GM20431 (cell line): ENCODE measurements around the gene CPA5.

Experiments used
- in situ Hi-C: fragments of 300-500 bp; cut with MseI, MboI; formaldehyde crosslinking; loops from one replicate; pipeline ENCODE4 v1.15.0; 2020; ENCODE audit warnings: low sequenced_read_pairs; ENCODE audit not compliant: unreplicated experiment

CPA5 gene

DNA sequence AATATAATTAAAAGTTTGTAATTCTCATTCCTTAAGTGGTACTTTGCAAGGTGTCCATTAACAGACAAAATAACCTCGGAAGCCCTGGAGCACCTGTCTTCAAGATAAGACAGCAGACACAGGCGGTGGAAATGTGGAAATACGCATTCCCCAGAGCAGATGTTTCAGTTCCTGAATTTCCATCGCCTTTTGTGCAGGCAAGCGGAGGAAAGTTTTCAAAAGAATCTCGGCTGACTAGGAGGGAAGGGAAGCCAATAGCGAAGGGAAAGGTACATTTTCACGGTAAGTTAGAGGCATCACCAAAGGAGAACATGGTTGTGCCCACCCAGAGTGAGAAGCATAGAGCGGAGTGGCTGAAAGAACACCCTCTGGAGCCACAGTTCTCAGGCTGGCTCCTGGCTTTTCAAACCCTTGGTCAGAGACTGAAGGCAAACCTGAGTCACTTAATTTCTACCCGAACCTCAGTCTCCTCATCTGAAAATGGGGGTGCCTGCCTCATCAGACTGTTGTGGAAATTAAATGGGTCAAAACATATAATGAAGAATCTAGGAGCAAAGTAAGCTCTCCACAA, 49.3 kb downstream of the CPA5 start:
- in situ Hi-C loops: no loop called here

DNA sequence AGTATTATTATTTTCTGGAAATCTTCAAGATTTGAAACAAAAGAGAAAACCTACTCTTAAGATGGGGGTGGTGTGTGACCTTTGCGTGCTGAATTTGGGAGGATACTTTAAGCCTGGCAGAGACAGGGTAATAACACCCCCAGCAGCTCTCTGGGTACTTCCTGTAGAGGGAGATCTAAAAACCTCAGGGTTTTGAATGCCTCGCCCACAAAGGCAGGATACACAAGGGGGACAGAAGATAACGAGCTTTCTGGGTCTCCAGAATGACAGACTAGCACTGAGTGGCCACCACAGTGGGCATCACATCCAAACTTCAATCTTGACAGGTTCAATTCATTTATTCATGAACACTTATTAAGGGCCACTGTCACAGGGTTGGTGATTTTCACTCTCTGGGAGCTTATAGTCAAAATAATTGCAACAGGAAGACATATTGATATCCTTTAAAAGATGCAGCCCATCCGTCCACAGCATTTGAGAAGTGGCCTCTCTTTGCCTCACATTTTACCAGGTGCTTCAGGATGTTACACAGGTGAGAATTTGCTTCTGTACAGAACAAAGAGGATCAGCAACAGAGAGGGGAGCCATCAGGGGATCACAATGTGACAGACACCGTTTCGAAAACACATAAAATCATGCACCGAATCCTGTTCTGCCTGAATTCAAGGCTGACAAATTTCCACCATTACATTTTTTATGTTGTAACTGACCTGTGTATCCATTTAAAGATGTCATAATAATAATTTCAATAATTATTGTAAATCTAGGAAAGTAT, 50.0 kb downstream of the CPA5 start:
- in situ Hi-C loops: no loop called here

DNA sequence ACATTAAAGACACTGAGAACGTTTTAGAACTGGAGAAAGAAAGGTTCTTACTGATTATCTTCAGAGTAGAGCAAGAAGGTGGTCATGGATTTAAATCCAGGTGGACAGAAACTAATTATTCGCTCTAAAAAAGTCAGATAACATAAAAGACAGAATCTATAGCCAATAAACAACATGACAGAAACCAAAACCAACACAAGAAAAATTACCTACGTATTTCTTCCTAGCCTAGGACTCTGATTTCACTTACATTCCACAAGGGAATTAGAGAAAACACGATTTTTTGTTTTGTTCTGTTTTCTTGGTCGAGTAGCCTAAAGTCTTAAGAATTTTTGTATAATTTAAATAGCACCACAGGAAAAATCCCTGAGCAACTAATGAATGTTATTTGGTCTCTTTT, 50.8 kb downstream of the CPA5 start:
- in situ Hi-C loops: no loop called here

DNA sequence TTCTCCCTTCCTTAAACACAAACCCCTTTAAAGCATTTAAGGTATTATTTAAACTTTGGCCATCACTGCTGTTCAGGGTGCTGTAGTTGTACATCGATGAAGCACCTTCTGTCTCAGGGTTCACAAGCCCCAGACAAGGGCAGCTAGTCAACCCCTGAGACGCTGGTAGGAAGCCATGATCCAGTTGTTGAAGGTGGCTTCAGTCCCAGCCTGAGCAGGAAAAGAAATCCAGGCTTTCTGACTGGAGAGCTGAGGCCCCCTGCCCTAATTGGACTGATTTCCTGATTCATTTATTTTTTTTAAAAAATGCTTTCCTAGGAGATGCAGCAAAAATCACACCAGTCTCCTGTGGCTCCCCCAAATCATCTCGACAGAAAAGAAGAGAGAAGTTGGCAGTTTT, 51.5 kb downstream of the CPA5 start:
- in situ Hi-C loops: no loop called here

DNA sequence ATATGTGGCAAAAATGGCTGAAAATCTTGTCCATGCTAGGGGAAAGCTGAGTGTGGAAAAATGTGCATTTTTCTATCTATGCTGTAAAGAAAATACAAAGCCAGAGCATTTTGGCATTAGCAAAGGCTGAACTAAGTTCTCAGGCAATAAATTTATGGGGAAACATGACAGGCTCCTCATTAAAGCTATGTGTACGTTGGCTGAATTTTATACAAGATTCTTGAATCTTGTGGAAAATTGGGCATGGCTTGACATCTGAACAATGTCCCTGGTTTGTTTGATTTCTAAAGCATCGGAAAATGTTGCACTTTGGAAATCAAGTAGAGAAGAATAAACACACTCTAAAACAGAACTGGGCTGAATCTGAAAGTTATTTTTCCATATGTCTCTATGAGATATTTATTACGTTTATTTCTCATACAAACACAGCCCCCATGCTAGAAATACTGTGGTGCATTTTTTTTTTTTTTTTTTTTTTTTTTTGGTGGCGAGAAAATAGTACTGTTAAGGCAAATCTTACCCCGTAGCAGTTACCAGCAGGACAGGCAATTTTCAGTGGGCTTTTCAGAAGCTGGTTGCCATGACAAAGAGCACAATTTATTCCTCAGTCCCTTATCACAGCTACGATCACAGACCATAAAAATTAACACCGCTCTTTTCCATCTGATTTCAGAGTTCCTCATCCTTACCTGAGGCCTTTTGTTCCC, 52.6 kb downstream of the CPA5 start:
- in situ Hi-C loops: no loop called here

DNA sequence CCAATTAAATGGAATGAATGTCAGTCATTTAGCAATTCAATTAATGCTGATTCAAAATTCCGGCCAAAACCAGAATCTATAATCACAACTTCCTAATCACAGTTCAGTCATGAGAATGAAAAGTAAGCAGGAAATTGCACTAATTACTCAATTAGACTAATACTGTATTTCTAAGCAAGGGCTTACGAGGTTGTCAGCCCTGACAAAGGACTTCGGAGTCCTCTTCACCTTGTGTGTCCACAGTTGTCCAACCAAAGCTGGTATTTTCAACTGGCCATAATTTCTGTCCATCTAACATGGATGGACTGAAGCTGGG, 53.1 kb downstream of the CPA5 start:
- in situ Hi-C loops: no loop called here

DNA sequence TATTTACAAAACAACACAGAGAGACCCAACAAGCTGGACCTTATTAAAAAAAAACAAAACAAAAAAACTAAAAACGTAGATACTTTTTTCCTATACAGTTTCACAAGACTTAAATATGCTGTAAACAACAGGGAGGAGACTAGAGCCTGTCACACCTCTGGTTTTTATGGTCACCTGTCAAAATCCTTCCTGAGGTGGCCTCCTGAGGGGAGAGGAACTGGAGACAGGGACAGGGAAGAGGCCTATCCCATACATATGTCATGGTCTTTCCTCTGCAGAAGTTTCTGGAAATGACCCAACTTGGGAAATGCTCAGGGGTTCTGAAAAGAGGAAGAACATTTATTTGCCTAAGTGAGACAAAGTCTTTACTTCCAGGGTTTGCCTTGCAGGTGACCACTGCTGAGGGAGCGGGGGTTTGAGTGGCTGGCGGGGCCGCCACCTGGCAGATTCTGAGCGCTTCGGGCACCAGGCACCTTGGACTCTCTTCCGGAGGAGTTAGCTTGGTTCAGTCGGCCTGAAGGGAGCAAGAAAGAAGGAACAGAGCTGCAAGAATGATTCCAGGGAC, 54.0 kb downstream of the CPA5 start:
- in situ Hi-C loops: no loop called here

DNA sequence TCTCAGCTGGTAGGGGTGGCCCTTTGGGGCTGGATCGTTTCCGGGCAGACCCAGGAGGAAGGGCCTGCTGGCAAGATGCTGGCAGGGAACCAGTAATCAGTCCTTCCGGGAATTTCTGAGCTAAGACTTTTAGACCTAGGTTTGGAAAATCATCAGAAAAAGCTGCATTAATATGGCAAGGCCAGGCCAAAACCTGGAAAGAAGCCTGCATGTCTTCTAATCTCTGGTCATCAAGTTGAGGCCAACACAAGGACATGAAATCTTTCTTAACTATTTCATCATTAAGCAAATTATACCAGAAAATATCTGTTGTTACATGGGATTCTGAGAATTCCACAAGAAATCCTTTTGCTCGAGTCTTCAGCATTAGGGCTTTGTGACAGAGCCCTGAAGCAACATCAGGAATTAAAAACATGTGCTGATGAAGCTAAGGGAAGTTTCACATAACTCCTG, 55.5 kb downstream of the CPA5 start:
- in situ Hi-C loops: no loop called here

DNA sequence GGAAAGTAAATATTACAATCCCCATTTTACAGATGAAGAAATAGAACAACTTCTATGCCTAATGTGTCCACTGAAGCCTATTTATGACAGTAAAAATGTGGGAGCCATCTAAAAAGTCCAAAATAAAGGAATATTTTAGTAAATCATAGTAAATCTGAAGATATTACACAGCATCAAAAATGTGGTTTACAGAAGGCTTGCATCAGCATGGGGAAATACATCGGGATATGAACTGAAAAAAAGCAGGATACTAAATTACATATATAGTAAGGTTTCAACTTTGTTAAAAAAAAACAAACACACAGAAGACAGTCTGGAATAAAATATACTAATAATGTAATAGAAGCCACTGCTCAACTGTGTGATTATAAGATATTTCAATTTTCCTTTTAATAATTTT, 56.5 kb downstream of the CPA5 start:
- in situ Hi-C loops: no loop called here

DNA sequence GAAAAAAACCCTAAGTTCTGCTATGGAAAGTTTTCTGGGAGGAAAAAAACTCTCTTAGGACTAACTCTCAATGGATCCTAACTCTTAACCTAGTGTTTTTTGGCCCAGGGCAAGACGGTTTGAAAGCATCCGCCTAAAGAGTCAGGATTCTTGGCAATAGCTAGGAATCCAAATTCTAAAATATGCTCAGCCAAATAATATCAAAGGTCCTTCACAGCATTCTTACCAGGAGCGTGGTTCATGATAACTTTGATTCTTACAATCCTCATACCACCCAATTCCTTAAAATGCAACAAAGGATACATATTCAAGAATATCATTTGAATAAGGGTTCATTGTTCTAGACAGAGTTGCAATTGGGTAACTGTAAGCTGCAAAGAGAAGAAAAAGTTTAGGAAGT, 57.0 kb downstream of the CPA5 start:
- in situ Hi-C loops: no loop called here

DNA sequence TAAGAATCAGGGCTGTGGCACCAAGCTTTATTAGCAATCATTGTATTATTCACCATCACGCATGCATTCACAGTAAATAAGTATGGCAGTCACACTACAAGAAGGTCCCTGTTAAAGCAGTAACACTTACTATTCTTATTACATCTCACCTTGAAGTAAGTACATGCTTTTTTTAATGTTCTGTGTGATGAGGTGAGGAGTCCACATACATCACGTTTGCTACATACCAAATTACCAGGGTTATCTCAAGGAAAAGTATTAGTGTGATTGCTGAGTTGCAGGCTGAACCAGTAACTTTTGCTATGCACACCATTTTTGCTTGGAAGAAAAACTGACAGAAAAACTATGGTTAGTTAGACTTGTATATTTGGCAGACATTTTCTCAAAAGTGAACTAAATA, 60.4 kb downstream of the CPA5 start:
- in situ Hi-C loops: no loop called here

DNA sequence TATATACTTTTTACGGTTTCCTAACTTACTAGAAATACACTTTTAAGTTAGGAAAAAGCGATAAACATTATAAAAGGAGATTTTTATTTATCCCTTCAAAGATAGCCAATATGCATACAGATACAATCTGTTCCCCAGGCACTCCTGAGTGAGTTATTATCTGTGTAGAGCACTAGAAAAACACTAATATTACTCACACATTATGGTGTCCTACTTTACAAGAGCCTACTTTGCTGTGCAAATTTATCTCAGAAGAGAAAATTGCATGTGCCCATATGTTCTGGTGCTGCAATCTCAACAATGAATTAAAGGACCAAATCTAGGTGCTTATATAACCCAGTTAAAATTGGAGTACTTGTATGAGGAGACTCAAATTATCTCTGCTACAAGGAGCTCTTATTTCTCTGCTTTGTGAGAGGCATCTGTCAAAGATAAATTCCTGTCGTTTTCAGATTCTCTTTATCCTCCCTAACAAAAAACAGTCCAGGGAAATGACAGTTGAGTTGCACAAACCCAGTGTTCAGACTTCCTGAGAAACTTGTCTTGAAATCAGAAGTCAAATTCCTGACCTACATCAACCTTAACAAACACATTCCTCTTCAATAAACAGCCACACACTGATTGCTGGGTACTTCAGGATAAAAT, 64.6 kb downstream of the CPA5 start:
- in situ Hi-C loops: no loop called here

DNA sequence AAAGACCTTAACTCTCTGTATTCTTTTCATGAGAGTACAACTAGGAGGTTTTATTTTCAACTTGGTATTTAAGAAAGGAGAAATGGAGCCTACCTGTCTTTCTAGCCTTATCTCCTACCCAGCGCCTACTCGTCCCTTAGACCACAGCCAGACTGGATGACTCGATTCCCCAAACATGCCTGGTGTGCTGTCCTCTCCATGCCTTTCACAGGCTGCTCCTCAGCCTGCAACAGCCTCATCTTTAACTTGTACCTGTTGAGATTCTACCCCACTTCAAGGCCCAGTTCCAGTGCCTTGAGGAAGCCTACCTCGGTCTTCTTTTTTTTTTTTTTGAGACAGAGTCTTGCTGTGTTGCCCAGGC, 65.1 kb downstream of the CPA5 start:
- in situ Hi-C loops: no loop called here

DNA sequence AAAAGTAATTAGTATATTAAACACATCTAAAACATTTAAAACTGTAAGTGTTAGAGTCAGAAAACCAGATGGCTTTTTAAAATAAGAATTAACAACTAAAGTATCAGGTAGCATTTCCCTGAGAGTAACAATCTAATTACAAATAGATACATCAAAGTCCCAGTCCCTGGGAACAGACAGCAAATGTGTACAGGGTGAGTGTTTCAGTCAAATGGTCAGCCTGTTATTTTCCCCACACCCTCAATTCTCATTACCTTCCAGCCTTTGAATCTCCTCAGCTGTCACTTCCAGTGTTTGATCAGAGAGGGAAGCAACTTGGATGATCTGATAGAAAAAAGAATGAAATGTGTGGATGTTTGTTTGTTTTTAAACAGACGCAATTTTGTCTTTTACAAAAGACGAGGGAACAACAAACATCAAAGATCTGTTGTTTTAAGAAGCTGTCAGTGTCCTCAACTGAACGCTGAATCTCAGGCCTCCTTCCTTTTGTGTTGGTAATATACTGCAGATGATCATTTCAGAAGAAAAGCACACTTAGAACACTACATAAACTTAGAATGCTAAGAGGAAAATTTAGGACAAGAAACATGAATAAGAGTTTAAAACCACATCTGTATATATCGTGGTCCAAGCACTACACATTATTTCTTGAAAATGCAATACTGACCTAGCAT, 66.4 kb downstream of the CPA5 start:
- in situ Hi-C loops: no loop called here

DNA sequence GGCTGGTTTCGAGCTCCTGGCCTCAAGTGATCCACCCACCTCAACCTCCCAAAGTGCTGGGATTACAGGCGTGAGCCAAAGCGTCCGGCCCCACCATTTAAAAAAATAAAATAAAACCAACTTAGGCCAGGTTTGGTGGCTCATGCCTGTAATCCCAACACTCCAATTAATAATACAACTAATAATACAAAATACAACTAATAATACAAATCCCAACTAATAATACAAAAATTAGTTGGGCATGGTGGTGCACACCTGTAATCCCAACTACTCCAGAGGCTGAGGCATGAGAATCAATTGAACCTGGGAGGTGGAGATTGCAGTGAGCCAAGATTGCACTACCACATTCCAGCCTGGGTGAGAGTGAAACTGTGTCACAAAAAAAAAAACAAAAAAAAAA, 68.6 kb downstream of the CPA5 start:
- in situ Hi-C loops: no loop called here

DNA sequence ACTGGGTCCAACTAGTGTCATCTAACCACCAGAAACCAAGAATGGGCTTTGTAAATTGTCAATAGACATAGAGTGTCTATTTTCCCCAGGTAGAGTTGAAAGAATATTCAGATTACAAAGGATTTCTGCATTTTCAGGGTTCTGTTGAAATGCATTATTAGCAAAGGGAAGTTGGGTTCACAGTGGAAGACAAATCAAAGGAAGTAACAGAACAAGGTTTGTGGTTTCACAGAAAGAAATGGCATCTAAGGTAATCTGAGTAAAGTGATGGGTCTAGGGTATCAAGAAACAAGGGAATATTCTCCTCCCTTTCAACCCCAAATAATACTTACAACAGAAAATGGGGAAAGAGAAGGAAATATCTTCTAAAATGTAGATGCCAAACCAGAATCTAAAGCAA, 70.4 kb downstream of the CPA5 start:
- in situ Hi-C loops: no loop called here

DNA sequence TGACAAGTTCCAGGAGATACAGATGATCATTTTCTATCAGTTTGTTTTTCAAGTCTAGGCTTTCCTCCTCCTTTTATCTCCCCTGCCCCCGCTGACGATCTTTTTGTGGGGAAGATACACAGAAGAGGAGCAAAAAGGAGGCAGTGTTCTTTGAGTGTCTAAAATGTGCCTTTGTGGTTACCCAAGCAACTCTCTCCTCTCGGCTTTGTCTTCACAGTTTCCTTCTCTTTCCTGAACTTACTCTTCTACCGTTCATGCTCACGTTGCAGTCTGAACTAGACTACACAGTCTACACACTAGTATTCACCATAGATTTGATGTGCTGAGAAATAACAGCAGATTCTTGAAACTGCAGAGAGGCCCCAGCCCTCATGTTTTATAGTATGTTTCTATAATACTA, 72.6 kb downstream of the CPA5 start:
- in situ Hi-C loops: no loop called here

DNA sequence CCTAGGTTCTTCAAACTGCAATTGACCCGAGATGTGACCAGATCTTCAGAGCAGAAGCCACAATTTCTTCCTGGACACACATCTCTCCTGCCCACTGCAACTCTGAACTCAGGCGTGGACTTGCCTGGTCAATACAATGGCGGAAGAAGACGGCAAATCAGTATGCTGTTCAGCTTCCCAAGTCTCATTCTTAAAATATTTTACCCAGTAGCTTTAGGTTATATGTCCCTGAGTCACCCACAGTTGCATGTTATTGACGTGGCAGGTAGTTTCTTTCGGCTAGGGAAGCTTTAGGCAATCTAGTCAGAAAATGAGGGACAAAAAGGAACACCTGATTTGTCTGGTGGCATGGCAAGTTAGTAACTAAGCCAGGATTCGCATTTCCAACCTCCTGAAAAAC, 73.7 kb downstream of the CPA5 start:
- in situ Hi-C loops: no loop called here
